CD14-positive monocyte (primary cell): Measurements from ENCODE around the gene COBLL1. TPM values are rescaled to one million over a fixed set of nuclear protein-coding genes. Genes with fewer than 3 reads are reported as not detected.

Experiments used
- DNase-seq, 3 donors: peaks; one replicate each; pipeline ENCODE4 v3.0.0-alpha.2; 2011 to 2022
- H2AFZ ChIP-seq: 2 replicates; pipeline ENCODE4 v1.6.0; 2012; ENCODE audit warnings: mild to moderate bottlenecking, low read depth, low read length, inconsistent platforms; ENCODE audit not compliant: insufficient read depth, poor library complexity, severe bottlenecking
- H3K27ac ChIP-seq, 2 donors: 1 replicate in 1 of 2; 2 replicates in 1 of 2; pipeline ENCODE4 v1.5.1; 2012 to 2013; ENCODE audit warnings: low read length in 2 of 2, control low read depth in 1 of 2, inconsistent platforms in 1 of 2, low read depth in 1 of 2, mild to moderate bottlenecking in 1 of 2
- H3K27me3 ChIP-seq, 2 donors: one replicate each; pipeline versions ENCODE4 v1.6.0 to v1.6.1; 2011 to 2013; ENCODE audit warnings: low read length in 2 of 2; ENCODE audit not compliant: control insufficient read depth in 2 of 2, insufficient read depth in 2 of 2
- H3K36me3 ChIP-seq, 2 donors: replicated peaks in 1 of 2; 1 replicate in 1 of 2; 2 replicates in 1 of 2; pipeline versions ENCODE4 v1.5.1 to v1.6.1; 2012 to 2013; ENCODE audit warnings: low read length in 2 of 2, control low read depth in 1 of 2, inconsistent platforms in 1 of 2, mild to moderate bottlenecking in 1 of 2; ENCODE audit not compliant: insufficient read depth in 2 of 2, control insufficient read depth in 1 of 2
- H3K4me1 ChIP-seq, 2 donors: 1 replicate in 1 of 2; 2 replicates in 1 of 2; pipeline versions ENCODE4 v1.5.1 to v1.6.1; 2012 to 2013; ENCODE audit warnings: low read length in 2 of 2, control low read depth in 1 of 2, inconsistent platforms in 1 of 2, mild to moderate bottlenecking in 1 of 2, moderate library complexity in 1 of 2; ENCODE audit not compliant: insufficient read depth in 2 of 2, control insufficient read depth in 1 of 2
- H3K4me2 ChIP-seq: replicated peaks from 2 replicates; pipeline ENCODE3; 2012; ENCODE audit warnings: low read length, moderate library complexity, mild to moderate bottlenecking; ENCODE audit not compliant: poor library complexity, severe bottlenecking; ENCODE audit errors: extremely low read depth
- H3K4me3 ChIP-seq, 3 experiments: fragments of 200-600 bp in 1 of 3; sonication (generic) in 1 of 3; replicated peaks in 1 of 3; 1 replicate in 2 of 3; 2 replicates in 1 of 3; pipeline ENCODE4 v1.5.1; 2011 to 2013; ENCODE audit warnings: low read length in 3 of 3, mild to moderate bottlenecking in 3 of 3, control low read depth in 2 of 3, low read depth in 2 of 3, inconsistent platforms in 1 of 3, moderate library complexity in 1 of 3
- H3K79me2 ChIP-seq: 2 replicates; pipeline ENCODE4 v1.6.0; 2012; ENCODE audit warnings: mild to moderate bottlenecking, control low read depth, inconsistent platforms, low read length, moderate library complexity; ENCODE audit not compliant: insufficient read depth
- H3K9ac ChIP-seq: 2 replicates; pipeline ENCODE4 v1.6.0; 2017; ENCODE audit warnings: low read length, mild to moderate bottlenecking; ENCODE audit not compliant: insufficient read depth, poor library complexity, severe bottlenecking
- H3K9me3 ChIP-seq, 2 donors: replicated peaks in 1 of 2; 1 replicate in 1 of 2; 2 replicates in 1 of 2; pipeline versions ENCODE4 v1.5.1 to v1.6.1; 2012 to 2013; ENCODE audit warnings: low read length in 2 of 2, control low read depth in 1 of 2; ENCODE audit not compliant: control insufficient read depth in 1 of 2, insufficient read depth in 1 of 2
- H4K20me1 ChIP-seq: 2 replicates; pipeline ENCODE4 v1.6.0; 2012; ENCODE audit warnings: mild to moderate bottlenecking, low read length, control low read depth, moderate library complexity; ENCODE audit not compliant: insufficient read depth
- H3K27ac Mint-ChIP-seq, 7 donors: one replicate each; pipeline ENCODE4 v1.8.0; 2020; ENCODE audit warnings: mild to moderate bottlenecking in 7 of 7, mixed read lengths in 7 of 7, moderate library complexity in 6 of 7, inconsistent platforms in 2 of 7
- H3K27me3 Mint-ChIP-seq, 3 donors: one replicate each; pipeline ENCODE4 v1.8.0; 2021 to 2022; ENCODE audit warnings: low read depth in 3 of 3, mild to moderate bottlenecking in 3 of 3, mixed read lengths in 3 of 3, moderate library complexity in 3 of 3, inconsistent platforms in 1 of 3
- H3K36me3 Mint-ChIP-seq, 2 donors: one replicate each; pipeline ENCODE4 v1.8.0; 2020; ENCODE audit warnings: mixed read lengths in 2 of 2, inconsistent platforms in 1 of 2, mild to moderate bottlenecking in 1 of 2
- H3K4me1 Mint-ChIP-seq: one replicate; pipeline ENCODE4 v1.8.0; 2020; ENCODE audit warnings: mild to moderate bottlenecking, mixed read lengths
- H3K4me3 Mint-ChIP-seq, 2 donors: one replicate each; pipeline ENCODE4 v1.8.0; 2020; ENCODE audit warnings: mild to moderate bottlenecking in 2 of 2, mixed read lengths in 2 of 2, moderate library complexity in 1 of 2
- H3K9me3 Mint-ChIP-seq, 7 donors: one replicate each; pipeline ENCODE4 v1.8.0; 2020 to 2022; ENCODE audit warnings: mixed read lengths in 7 of 7, mild to moderate bottlenecking in 6 of 7, moderate library complexity in 6 of 7, inconsistent platforms in 2 of 7
- CTCF ChIP-seq: fragments of 200-600 bp; IDR thresholded peaks from one replicate; pipeline ENCODE4 v1.8.0; 2022; ENCODE audit warnings: antibody characterized with exemption, mild to moderate bottlenecking
- WGBS: methylation state at CpG from one replicate; pipeline ENCODE4 v1.1.5; 2013; ENCODE audit warnings: missing lambda C conversion rate; ENCODE audit not compliant: insufficient coverage; 5-methylcytosine and 5-hydroxymethylcytosine counted together
- intact Hi-C, 2 donors: fragments of 100-400 bp; cut with micrococcal nuclease; formaldehyde crosslinking; loops; one replicate each; pipeline versions ENCODE4 v1.15.0 to v1.15.1; 2023
- polyA plus RNA-seq, 3 donors: library from polyadenylated mRNA; depleted of rRNA in 1 of 3; unstranded in 2 of 3; stranded (reverse) in 1 of 3; fragments of 300-500 nt in 2 of 3; fragments of >200 nt in 1 of 3; fragmentation: Illumina TruSeq in 2 of 3; gene quantifications; 1 replicate in 2 of 3; 2 replicates in 1 of 3; pipeline ENCODE4 v1.2.3, GENCODE V29; 2012 to 2021

The COBLL1 gene
- polyA plus RNA-seq, 3 donors: 0.18 to 0.54 (median 0.24) TPM

GRCh38 chr2:164746713-164747112 is 94.9 kb downstream of the COBLL1 start:
- 60% methylated on average over 1 of the region's 1 CpG for whole genome bisulfite sequencing
- H3K4me2 ChIP-seq: no peak overlapping the region
- no peak overlapping the region for H3K4me3 Mint-ChIP-seq

DNA sequence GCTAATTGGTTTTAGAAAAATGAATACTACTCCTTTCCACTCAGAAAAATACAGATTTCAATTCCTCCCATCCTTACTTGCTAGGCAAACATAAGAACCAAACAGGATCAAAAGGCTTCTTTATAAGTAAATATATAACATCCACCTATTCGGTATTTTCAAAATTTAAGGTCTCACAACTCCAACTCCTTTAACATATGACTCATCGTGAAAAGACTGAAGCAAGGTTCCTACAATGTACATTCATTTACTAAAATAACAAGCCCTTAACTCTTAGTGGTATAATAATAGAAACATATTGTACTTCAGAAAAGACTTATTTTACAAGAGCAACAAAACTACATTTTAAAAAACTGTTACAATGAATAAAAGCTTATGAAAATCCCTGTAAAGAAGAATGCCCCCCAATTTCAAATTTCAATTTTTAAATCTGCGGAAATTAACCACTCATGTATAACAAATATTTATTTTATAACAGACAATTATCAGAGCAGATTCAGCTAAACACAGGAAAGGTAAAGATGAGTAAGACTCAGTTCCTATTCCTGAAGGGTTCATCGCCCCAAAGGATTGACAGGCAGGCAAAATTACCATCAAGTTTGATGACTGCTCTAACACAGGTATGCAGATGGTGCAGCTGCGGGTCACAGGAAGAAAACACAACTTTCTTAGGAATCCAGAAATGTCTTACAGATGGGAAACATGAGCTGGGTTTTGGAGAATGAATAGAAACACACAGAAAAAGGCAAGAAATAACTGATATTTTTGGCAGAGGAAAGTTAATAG is 96.4 kb downstream of the COBLL1 start:
- no peak overlapping the region for H3K4me3 Mint-ChIP-seq
- intact Hi-C loops: no loop called here

More at GRCh38 chr2:164746713-164747112, 94.9 kb downstream of the COBLL1 start:
- Mint-ChIP-seq H3K27me3 (no peaks in the 10 kb centered on the region), H3K9me3 (no peaks in the 10 kb centered on the region), H3K36me3 (no peaks in the 10 kb centered on the region), H3K4me1 (no peaks in the 10 kb centered on the region), H3K27ac (no peak overlapping the region)
- DNase-seq: no peak
- intact Hi-C loops: no loop called here
- no peak overlapping the region for H3K9ac ChIP-seq
- no peaks in the 10 kb centered on the region for H3K79me2 ChIP-seq
- no peak overlapping the region for H2AFZ ChIP-seq
- H4K20me1 ChIP-seq: no peaks in the 10 kb centered on the region
- no peak overlapping the region for H3K4me3 ChIP-seq
- no peak for TF ChIP-seq CTCF
- H3K4me1 ChIP-seq: no peaks in the 10 kb centered on the region
- no peaks in the 10 kb centered on the region for H3K27me3 ChIP-seq
- no peak overlapping the region for H3K27ac ChIP-seq
- no peaks in the 10 kb centered on the region for H3K36me3 ChIP-seq
- H3K9me3 ChIP-seq: no peaks in the 10 kb centered on the region

More for the DNA sequence above, 96.4 kb downstream of the COBLL1 start:
- no peak overlapping the region for H3K9ac ChIP-seq
- no peak for DNase-seq
- H3K9me3 ChIP-seq: no peaks in the 10 kb centered on the region
- no peaks in the 10 kb centered on the region for H3K4me1 ChIP-seq
- H3K79me2 ChIP-seq: no peaks in the 10 kb centered on the region
- no peaks in the 10 kb centered on the region for H3K36me3 ChIP-seq
- 67% methylated on average over 1 of the region's 5 CpGs for WGBS
- no peak for TF ChIP-seq CTCF
- no peak overlapping the region for H3K27ac Mint-ChIP-seq
- H4K20me1 ChIP-seq: no peaks in the 10 kb centered on the region
- no peaks in the 10 kb centered on the region for H3K9me3 Mint-ChIP-seq
- H3K4me1 Mint-ChIP-seq: no peaks in the 10 kb centered on the region
- no peaks in the 10 kb centered on the region for H3K27me3 Mint-ChIP-seq
- H3K4me2 ChIP-seq: no peak overlapping the region
- H2AFZ ChIP-seq: no peak overlapping the region
- H3K4me3 ChIP-seq: no peak overlapping the region
- H3K36me3 Mint-ChIP-seq: no peaks in the 10 kb centered on the region
- no peaks in the 10 kb centered on the region for H3K27me3 ChIP-seq
- no peak overlapping the region for H3K27ac ChIP-seq
